GM21723 (cell line): ENCODE results near the gene AVP.

ENCODE experiments used
- ATAC-seq: cut with Tn5 transposase; IDR thresholded peaks from one replicate; pipeline ENCODE4 v1.9.1; 2021; ENCODE audit warnings: mild to moderate bottlenecking, moderate library complexity; ENCODE audit not compliant: unreplicated experiment

AVP gene

DNA sequence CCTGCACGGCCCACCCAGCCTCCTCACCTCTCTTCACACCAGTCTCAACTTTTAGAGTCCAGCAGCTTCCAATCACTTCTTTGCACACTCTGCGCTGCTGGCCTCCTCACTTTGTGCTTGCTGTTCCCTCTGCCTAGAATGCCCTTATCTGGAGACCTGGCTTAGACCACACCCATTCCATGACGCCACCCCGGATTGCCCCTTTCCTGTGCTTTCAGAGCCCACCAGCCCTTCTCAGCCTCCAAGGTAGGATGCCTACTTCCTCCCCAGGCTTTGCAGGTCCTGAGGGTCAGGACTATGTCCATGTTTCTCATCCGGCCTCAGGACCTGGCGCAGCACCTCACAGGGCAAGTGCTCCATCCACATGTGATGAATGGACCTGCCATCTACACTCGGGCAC is 27.0 kb upstream of the AVP start:
- no peak for ATAC-seq

DNA sequence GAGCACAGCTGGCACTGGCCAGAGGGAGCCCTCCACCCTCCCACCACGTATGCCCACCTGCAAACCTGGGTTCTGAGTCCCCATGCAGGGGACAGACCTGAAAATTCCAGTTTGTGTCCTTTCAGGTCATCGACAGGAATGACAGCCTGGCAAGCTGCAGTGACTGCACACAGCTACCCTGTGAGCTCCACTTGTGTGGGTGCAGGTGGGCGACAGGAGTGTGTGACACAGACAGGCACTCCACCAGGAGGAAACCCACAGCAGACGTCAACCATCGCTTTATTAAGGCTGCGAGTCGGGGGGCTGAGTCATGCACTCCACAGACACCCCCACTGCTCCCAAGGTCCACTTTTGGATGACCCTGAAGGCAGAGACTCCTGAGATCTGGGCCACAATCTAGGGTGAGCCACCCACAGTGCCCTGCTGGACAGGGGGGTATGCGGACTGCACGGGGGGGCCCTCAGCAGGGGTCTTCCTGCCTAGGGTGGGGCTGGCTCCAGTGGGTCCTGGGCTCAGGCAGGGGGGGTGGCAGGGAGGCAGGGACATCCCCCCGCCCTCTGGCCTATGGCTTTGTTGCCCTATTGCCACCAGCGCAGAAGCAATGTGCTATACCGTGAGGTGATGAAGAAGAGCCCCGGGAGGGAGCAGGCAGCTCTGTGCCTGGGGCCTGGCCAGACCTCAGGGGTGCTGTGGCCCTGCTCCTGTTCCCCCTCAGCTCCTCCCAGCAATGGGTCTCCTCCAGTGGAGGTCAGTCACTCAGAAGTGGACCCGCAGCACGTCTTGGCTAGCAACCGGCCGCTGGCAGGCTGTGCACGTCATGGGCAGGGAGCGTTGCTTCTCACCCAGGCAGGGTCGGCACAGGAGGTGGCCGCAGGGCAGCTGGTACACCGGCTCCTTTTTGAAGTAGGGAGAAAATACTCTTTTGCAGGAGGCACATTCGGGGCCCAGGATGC is 25.1 kb upstream of the AVP start:
- no peak for ATAC-seq

DNA sequence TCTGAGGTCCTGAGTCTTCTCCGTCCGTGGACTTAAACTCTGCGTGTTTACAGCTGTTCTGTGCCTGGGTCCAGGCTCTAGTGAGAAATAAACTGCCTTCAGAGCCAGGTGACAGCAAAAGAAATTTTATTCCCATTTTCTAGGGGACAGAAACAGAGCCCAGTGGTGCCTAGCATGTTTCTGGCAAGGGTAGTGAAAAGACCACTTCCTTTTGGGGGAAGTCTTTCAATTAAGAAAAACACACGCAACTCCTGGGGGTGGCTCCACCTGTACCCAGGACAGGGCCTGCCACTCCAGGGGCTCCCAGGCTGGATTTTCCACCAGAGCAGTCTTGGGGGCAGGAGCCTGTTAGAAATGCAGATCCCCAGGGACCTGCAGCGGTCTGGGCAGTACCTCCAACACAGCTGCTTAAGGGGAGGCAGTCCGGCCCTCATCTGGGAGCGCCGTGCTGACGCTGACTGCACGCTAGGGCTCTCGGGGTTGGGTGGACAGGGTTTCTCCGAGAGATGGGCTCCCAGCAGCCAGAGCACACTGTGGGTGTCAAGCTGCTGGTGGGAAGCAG is 23.0 kb upstream of the AVP start:
- ATAC-seq: no peak

DNA sequence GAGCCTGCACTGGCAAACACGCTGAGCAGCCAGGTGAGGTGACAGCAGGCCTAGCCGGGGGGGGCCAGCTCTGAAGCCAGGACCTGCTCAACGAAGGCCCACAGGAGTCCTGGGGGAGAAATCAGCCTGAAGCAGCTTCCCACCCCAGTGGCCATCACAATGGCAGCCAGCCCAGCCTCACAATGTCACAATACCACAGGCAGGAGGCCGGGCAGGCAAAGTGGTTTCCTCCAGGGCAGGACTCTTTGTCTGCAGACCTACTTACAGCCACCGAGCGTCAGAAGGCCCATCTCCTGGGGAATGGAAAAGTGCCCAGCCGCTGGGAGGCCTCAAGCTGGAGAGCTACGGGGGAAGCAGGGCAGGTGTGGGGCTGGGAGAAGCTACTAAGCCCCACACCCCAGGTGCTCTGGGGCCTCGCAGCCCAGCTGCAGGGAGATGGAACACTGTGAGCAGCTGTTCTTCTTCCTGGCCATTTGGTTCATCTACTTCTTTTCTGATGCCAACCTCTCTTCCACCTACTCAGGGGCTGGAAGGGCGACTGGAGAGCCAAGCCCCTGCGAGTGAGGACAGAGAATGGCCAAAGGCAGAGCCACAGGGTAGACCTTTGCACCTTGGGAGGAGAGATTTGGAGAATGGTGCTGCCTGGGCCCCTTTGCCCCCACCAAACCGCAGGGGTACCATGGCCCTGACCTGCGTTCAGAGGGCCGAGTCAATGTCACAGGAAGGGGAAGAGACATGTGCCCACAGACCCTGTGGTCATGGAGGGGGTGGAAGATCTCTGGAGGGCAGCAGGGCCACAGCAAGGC is 22.3 kb upstream of the AVP start:
- ATAC-seq: no peak

DNA sequence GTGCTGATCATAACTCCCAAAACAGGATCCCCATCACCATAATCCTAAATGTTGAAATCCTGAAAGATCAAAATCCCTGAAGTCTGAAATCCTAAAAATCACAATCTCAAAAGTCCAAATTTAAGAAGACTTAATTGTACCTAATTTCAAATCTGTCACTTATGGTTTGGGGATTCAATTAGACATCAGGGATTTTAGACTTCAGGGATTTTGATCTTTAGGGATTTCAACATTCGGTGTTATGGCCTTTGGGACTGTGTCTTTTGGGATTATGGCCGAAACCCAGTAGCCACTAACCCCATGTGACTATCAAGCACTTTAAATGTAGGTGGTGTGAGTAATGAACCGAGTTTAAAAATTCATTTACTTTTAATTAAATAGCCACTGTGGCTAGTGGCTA is 21.7 kb upstream of the AVP start:
- ATAC-seq: no peak

DNA sequence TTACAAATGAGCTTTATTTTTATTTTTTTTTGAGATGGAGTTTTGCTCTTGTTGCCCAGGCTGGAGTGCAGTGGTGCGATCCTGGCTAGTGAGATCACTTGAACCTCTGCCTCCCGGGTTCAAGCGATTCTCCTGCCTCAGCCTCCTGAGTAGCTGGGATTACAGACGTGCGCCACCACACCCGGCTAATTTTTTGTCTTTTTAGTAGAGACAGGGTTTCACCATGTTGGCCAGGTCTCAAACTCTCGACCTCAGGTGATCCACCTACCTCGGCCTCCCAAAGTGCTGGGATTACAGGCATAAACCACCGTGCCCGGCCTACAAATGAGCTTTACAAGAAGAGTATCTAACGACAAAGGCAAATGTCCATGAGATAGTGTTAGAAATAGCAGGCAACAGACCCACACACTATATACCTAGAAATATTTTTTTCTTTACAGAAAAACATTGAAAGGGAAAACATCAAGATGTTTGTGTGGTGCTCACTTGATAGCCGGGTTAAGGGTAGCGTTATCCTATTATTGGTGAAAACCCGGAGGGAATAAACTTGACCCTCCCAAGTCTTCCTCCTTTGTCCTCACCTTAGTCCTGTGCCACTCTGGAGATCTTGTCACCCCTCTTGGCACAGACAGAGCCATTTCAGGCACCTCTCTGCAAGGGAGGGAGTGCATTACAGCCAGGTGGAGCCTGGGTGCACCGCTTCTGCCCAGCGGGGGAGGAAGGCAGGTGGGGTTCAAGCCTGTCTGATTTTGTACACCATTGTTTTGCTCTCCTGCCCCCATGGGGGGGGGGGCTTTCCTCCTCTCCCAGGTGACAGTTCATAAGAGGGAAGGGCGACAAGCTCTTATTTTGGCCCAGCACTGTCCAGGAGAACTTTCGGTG is 21.0 kb upstream of the AVP start:
- no peak for ATAC-seq

DNA sequence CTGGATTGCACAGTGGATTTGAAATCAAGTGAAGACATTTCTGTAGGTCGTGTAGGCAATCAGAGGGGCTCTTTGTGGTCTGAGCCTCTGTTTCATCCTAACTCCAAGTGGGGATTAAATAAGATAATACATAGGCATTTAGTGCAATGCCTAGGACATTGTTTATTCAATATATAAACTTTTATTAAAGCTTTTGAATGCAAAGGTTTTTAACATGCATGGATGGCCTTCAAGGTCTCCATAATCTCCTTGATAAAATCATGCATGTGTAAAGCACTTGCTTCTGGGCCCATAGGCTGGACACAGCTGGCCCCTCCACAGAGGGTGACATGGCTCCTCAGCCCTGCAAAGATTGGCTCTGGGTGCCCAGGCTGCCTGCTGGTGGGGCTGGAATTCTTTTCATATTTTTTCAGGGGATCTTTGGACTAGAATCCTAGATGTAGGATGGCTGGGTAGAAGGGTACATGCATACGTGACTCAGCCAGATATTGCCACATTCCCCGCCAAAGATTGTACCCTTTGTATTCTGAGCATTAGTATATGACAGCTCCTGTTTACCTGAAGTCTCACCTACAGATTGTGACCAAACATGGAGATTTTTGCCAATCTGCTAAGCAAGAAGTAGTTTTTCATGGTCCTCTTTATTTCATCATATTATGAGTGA is 19.0 kb upstream of the AVP start:
- no peak for ATAC-seq

DNA sequence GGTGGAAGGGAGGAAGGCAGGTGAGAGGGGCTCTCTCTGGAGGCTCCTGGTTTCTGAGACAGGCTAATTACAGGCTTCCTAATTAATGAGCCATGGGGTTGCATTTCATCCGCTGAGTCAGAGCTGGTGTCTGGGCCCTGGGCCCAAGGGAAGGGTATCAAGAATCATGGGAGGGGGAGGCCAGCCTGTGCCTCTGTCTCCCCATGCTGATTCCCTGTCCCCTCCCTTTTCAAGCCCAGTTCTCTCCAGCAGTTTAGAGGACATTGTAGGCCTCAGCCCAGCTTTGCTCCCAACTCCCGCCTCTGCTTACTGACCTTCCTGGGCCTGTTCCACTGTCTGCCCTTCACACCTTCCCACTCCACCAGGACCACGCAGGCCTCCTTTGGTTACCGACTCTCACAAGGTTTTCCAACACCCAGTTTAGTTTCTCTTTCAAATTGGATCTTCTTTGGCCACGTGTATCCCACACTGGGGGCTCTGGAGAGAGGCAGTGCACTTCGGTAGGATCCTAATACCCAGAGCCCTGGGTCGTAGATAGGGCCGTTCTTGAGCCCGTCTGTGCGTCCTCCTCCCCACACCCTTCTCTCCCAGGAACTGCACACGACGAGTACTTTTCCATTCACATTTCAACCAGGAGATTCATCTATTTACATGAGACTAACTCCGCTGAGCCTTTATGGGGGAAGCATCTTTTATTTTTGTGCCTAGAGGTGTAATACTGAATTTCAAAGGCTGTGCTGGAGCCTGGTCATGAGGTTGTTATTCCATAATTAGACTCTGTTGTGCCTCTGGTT is 18.2 kb upstream of the AVP start:
- ATAC-seq: no peak

DNA sequence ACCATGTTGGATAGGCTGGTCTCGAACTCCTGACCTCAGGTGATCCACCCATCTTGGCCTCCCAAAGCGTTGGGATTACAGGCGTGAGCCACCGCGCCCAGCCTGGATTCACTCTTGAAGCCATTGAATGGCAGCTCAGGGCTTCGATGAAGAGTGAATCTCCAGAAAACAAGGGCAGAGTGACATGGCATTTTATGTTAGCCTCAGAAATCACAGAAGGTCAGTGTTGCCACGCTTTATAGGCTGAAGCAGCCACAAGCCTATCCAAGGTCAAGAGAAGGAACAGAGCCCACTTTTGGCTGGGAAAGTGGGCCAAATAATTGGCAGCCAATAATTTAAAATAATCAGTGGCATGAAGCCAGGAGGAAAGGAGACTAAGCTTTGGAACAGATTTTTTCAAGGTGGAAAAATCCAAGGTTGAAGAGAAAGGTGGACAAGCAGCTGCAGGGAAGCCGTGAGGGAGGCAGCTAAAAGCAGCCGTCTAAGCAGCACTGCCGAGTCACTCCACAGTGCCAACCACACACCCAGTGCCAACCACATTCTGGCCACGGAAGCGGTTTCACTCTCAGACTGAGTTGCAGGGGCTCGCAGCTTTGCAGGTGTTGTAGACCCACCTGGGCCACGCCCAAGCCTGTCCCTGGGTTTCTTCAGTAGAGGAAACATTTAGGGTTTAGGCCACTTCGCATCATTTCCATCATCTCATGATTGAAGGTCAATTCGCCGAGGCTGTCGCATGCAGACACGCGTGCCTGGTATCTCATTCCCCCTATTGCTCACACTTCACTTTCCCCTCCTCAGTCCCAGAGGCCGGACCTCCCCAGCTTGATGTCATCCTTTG is 17.4 kb upstream of the AVP start:
- no peak for ATAC-seq

DNA sequence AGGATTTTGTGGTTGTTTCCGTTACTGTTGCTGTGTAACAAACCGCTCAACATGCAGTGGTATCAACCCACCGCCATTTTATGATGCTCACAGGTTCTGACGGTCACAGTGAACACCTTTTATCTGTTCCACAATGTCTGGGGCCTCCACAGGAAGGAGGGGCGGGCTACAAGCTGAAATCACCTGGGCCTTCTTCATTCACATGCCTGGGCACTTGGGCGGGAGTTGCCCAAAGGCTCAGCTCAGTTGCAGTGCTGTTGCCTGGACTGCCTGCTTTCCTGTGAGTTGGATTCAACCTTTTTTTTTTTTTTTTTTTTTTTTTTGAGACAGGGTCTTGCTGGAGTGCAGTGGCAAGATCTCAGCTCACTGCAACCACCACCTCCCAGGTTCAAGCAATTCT is 16.7 kb upstream of the AVP start:
- ATAC-seq: no peak

DNA sequence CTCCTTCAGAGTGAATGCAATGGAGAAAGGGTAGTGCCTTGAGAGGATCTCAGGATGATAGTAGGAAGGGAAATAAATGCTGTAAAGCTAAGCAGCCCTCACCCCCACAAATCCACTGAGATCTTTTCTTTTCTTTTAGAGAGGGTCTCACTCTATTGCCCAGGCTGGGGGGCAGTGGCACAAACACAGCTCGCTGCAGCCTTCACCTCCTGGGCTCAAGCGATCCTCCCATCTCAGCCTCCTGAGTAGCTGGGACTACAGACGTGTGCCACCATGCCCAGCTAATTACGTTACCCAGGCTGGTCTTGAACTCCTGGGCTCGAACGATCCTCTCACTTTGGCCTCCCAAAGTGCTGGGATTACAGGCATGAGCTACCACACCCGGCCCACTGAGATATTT is 16.0 kb upstream of the AVP start:
- ATAC-seq: no peak

DNA sequence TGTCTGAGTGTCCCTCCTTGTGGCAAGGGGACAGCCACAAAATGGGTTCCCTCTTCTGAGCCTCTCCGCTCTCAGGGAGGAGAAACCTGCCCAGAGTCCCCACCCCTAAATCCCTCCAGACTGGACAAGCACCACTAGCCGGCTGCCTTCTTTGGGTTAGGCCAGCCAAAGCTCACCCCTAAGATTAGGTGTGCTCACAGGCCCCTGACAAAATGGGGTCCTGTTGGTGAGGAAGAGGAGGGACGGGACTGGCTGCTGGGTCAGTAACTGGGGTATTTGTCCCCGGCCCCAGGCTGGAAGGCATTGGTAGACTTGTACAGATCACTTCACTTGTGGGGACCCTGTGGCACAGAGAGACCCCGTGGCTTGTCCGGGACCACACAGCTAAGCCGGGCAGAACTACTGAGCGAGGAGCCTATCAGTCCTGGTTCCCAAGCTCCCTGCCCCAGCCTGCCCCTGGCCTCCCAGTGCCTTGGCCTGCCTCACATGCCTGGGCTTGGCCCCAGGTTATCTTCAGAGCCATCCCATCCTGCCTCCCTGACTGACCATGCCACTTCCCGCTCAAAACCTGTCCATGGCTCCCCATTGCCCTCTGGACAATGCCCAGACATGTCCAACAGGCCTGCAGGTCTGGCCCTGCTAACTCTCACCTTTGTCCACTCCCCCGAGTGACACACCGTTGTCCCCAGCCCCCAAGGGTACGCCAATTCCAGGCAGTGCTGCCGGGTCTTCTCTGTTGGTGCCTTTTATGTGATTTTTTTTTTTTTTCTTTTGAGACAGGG is 10.5 kb upstream of the AVP start:
- ATAC-seq: no peak

DNA sequence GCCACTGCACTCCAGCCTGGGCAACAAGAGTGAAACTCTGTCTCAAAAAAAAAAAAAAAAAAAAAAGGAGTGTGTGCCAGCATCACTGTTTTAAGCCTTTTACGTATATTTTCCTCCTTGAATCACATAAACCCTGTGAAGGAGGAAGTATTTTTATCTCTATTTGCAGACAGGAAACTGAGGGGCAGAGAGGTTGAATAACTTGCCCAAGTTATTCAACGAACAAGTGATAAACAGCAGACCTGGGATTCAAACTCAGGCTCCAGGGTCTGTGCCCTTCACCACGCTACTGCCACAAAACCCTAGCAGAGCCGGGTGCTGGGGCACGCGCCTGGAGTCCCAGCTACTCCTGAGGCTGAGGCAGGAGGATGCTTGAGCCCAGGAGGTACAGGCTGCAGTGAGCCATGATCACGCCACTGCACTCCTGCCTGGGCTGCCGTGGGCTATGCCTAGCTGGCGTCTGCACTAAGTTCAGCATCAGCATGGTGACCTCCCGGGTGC is 9.4 kb upstream of the AVP start:
- no peak for ATAC-seq

DNA sequence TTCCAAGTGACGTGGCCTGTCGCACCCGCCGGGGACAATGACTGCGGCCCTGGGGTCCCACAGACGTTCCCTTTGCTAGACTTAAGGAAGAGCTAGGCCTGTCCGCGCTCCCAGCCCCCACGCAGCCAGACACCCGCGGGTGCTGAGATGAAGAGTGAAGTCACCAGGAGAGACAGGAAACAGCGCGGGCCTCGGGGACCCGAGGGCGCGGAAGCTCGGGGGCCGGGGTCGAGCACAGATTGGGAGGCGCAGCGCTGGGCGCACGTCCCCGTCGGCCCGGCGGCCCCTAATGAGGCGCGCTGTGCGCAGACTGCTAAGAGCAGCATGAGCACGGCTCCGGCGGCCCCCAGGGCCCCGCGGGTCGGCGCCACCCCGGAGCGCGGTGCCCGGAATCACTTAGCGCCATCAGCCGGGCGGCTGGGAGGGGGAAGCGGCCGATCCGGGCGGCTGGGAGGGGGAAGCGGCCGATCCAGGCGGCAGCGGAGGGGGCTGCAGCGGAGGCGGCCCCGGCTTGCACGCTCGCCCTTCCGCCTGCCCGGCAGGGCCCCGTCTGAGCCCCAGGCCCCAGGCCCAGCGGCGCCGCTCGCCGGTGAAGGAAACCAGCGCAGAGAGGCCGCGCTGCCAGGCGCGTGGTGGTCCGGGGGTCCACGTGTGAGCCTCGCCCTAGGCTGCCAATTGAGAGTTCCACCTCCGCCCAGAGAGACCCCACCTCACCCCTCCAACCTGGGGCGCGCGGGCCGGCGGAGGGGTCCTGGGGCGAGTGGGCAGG is 8.3 kb upstream of the AVP start:
- no peak for ATAC-seq

DNA sequence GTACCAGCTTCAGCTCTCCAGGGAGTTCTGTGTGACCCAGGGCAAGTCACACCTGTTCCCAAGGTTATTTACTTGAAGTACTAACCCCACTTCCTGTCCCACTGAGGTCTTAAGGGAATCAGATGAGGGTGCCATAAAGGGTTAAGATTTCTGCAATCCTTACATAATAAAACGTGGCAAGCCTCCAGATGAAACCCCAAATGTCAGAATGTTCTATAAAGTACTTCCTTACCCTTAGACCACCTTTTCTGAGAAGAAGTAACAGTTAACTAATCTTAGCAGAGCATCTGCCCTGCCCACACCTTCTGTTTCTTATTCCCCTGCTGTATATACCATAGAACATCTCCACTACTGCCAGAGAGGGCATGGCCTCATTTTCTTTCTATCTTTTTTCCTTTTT is 6.0 kb upstream of the AVP start:
- no peak for ATAC-seq

DNA sequence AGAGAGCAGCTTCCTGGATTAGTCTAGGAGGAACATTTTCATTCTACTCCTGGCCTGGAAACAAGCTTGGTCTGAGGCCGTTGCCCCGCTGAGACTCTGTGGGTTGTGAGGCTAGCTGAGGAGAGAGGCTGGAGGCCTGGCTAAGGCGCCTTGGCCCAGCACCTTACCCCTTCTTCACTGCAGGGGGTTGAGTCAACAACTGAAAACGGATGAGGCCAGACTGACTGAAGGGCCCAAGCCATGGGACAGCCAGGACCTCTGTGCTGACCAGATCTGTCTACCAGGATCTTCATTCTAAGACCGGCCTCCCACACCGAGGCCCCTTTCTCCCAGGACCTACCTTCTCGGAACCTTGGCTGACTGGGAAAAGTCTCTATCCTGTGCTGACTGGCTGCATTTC is 3.5 kb upstream of the AVP start:
- ATAC-seq: no peak

DNA sequence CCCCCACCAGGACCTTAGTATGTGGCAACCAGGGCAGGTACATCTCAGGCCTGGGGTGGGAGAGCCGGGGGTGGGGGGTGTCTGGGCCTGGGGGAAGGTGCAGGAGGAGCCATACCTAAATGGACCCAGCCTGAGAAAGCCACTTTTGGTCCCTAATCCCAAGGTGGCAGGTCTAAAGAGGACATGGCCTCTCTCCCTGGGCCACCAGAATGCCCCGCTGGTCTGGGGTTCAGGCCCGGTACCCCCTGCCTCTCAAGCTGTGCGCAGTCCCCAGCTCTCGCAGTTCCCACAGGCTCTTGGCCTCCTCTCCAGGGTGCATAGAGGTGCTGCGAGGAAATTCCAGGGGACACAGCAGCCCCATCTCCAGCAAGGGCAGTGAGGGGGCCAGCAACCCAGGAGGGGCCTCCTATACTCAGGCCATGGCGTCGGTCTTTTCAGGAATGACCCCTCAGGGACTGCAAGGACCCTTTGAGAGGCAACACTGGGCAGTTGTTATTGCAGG is 1.1 kb upstream of the AVP start:
- ATAC-seq: no peak
